SU-DHL-6 (cell line): ENCODE measurements around the gene SH3GLB2.

ENCODE experiments used
- EZH2phosphoT487 ChIP-seq: fragments of 200-600 bp; sonication (generic), shearing (Covaris generic); conservative IDR thresholded peaks from 2 replicates; pipeline ENCODE4 v1.6.1; 2018; ENCODE audit warnings: mild to moderate bottlenecking, antibody characterized with exemption, low read length, moderate library complexity, mixed read lengths
- TF ChIP-seq, protein P1 (sequence below): fragments of 200-600 bp; sonication (generic); IDR thresholded peaks from one replicate; pipeline ENCODE4 v1.5.1; 2017; ENCODE audit warnings: antibody characterized with exemption, mild to moderate bottlenecking, low read length, moderate library complexity; ENCODE audit not compliant: insufficient read depth, poor library complexity, severe bottlenecking

DNA sequence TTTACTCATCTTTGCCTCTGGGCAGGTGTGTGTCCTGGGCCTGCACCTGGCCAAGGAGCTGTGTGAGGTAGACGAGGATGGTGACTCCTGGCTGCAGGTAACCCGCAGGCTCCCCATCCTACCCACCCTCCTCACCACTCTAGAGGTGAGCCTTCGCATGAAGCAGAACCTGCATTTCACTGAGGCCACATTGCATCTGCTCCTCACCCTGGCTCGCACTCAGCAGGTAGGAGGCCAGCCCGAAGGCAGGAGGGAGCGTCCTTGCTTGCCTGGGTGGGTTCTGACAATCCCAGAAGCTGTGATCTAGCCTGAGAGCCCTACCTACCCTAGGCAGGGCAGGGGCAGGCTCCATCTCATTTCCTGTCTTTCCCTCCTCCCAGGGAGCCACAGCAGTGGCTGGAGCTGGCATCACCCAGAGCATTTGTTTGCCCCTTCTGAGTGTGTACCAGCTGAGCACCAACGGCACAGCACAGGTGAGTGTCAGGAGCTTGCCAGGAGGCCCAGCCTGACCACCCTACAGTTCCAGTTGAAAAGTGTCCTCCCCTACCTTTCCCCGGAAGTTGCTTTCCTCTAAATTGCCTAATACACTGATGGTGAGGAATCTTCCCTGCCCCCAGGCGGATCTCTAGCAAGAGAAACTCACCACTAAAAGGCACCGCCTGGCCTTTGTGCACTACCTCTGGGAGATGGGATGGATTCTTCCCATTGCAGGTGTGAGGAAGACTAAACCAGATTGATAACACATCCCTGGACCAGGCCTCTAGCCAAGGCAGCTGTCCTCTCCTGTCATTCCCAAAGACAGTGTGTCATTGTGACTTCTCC lies 26.4 kb downstream of the SH3GLB2 start:
- TF ChIP-seq, protein P1, sequence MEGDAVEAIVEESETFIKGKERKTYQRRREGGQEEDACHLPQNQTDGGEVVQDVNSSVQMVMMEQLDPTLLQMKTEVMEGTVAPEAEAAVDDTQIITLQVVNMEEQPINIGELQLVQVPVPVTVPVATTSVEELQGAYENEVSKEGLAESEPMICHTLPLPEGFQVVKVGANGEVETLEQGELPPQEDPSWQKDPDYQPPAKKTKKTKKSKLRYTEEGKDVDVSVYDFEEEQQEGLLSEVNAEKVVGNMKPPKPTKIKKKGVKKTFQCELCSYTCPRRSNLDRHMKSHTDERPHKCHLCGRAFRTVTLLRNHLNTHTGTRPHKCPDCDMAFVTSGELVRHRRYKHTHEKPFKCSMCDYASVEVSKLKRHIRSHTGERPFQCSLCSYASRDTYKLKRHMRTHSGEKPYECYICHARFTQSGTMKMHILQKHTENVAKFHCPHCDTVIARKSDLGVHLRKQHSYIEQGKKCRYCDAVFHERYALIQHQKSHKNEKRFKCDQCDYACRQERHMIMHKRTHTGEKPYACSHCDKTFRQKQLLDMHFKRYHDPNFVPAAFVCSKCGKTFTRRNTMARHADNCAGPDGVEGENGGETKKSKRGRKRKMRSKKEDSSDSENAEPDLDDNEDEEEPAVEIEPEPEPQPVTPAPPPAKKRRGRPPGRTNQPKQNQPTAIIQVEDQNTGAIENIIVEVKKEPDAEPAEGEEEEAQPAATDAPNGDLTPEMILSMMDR = no peak
- TF ChIP-seq EZH2phosphoT487 = no peak
